Epithelial cell of proximal tubule (primary cell): ENCODE results near the gene BICD2. TPM values are rescaled to one million over a fixed set of nuclear protein-coding genes. Genes with fewer than 3 reads are reported as not detected.
A peak's percentile ranks its signal among the peaks of the same experiment; 100 is the strongest.

ENCODE experiments used
- DNase-seq: peaks from one replicate; pipeline ENCODE4 v3.0.0-alpha.2; 2011; ENCODE audit warnings: low read depth
- H3K4me3 ChIP-seq: 2 replicates; pipeline ENCODE4 v1.5.1; 2011; ENCODE audit warnings: low read depth, mild to moderate bottlenecking, low read length
- total RNA-seq: library from RNA; depleted of rRNA; stranded (reverse); fragments of >200 nt; gene quantifications from 2 replicates; pipeline ENCODE4 v1.2.3, GENCODE V29; 2015
- TF ChIP-seq, protein P1 (sequence below): conservative IDR thresholded peaks from 2 replicates; pipeline ENCODE4 v1.5.1; 2012; ENCODE audit warnings: low read depth, mild to moderate bottlenecking, low read length

Gene BICD2
- total RNA-seq, 1 donor from 2014 or later, result 32.2 TPM

DNA sequence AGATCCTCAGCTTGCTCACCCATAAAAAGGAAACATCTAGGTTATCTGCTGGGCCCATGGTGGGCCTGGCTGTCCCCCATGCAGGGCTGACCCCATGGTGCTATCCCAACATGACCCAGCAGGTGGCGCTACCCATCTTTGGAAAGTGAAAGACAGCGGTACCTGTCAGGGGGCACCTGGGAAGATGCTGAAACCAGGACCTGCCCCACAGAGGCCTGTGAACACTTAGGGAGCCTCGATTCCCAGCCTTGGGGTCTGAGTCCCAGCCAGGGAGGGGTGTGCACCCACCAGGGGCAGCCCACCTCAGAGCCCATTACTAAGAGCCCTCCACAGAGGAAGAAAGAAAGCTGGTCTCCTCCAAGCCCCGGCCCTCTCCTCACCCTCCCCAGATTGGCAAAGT, 48.1 kb downstream of the BICD2 start:
- H3K4me3 ChIP-seq, result no peak overlapping the region

DNA sequence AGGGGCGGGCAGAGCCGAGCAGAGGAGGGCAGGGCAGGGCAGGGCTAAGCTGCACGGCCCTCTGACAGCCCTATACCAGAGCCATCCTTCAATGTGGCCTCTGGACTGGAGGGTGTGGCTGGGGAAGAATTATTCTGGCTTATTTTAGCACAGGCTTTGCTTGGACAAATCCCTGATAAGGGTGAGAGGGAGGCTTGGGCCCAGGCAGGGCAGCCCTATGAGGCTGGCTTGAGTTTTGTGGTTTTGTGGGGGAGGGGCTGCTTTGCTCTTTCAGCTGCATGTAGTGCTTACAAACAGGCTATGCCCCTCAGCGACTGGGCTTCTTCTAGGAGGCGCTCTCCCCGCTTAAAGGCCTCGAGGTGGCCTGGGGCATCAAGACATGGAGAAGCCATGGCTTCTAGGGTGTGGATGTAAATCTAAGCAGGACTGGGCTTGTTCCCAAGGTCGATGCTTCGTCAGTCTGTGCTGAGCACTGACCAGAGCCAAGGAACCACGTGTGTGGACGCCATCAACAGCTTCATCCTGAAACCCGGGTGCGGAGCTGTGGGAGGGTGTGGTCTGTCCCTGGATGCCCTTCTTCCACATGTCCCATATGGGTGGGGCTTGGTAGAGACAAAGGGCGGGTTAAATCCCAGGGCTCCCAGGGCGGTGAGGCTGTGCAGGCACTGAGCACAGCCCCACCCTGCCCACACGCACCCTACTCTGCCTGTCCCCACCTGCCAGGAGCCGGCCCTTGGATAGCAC, 49.0 kb downstream of the BICD2 start:
- H3K4me3 ChIP-seq, result no peak overlapping the region
- TF ChIP-seq, protein P1, sequence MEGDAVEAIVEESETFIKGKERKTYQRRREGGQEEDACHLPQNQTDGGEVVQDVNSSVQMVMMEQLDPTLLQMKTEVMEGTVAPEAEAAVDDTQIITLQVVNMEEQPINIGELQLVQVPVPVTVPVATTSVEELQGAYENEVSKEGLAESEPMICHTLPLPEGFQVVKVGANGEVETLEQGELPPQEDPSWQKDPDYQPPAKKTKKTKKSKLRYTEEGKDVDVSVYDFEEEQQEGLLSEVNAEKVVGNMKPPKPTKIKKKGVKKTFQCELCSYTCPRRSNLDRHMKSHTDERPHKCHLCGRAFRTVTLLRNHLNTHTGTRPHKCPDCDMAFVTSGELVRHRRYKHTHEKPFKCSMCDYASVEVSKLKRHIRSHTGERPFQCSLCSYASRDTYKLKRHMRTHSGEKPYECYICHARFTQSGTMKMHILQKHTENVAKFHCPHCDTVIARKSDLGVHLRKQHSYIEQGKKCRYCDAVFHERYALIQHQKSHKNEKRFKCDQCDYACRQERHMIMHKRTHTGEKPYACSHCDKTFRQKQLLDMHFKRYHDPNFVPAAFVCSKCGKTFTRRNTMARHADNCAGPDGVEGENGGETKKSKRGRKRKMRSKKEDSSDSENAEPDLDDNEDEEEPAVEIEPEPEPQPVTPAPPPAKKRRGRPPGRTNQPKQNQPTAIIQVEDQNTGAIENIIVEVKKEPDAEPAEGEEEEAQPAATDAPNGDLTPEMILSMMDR, result no peak
- DNase-seq, result no peak

More for the DNA sequence above, 48.1 kb downstream of the BICD2 start:
- TF ChIP-seq, protein P1, result peak; percentile 91
- no peak for DNase-seq

DNA sequence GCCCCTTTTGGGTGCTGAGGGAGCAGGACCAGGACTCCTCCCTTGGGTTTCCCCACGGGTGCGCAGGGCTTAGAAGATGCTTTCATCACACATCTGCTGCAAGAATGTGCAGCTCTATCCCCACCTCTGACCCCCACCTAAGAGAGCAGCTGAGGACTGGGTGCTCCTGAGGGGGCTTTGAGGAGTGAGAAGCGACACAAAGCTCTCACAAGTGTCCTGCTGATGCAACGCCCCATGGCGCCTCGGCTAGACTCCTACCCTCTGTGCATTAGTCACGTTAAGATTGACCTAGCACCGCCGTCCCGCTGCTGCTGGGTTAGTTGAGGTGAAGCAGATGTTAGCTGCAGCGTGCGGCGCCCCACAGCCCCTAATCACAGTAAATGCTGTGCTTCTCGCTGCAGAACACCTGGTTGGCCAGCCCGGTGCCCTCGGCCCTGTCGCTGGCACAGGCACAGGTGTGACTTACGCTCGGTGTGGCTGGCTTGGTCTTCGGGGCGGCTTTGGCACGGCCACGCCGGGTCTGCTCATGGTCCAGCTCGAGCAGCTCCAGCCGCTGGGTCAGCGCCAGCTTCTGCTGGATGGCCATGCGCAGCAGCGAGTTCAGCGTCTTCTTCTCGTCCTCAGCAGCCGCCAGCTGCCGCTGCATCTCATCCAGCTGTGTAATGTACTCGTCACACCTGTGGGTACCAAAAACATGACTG, 49.7 kb downstream of the BICD2 start:
- no peak for DNase-seq
- TF ChIP-seq, protein P1, result no peak
- H3K4me3 ChIP-seq, result no peak overlapping the region

- H3K4me3 ChIP-seq, result no peak overlapping the region
- DNase-seq, result no peak
- TF ChIP-seq, protein P1, result no peak
Observed at GRCh38 chr9:92714016-92714415, 50.6 kb downstream of the BICD2 start.

- no peak for DNase-seq
- TF ChIP-seq, protein P1, result no peak
- H3K4me3 ChIP-seq, result no peak overlapping the region
Observed at GRCh38 chr9:92713528-92713927, 51.1 kb downstream of the BICD2 start.

- DNase-seq, result no peak
- no peak overlapping the region for H3K4me3 ChIP-seq
- TF ChIP-seq, protein P1, result no peak
Observed at GRCh38 chr9:92712767-92713166, 51.9 kb downstream of the BICD2 start.
